ENCODE data around the gene BAMBI.

Gene BAMBI

GRCh38 chr10:28722065-28722803 lies 44.9 kb downstream of the BAMBI start:
- no peak overlapping the region for H3K4me3 ChIP-seq (ENCODE audit: low read depth, low read length)
- DNase-seq (ENCODE audit: low read depth): no peak
- no peak for TF ChIP-seq CTCF (IDR thresholded peaks at IDR 0.05; ENCODE audit: low read depth, low read length, missing control alignments)

- no peak for DNase-seq (ENCODE audit: low read depth)
- no peak overlapping the region for H3K4me3 ChIP-seq (ENCODE audit: low read depth, low read length)
- no peak for TF ChIP-seq CTCF (IDR thresholded peaks at IDR 0.05; ENCODE audit: low read depth, low read length, missing control alignments)
These were observed 51.0 kb downstream of the BAMBI start for GRCh38 chr10:28728366-28728765.

GRCh38 chr10:28730031-28730778 lies 52.9 kb downstream of the BAMBI start:
- no peak for DNase-seq (ENCODE audit: low read depth)
- TF ChIP-seq CTCF (IDR thresholded peaks at IDR 0.05; ENCODE audit: low read depth, low read length, missing control alignments): no peak
- H3K4me3 ChIP-seq (ENCODE audit: low read depth, low read length): no peak overlapping the region

GRCh38 chr10:28732091-28732490 lies 54.8 kb downstream of the BAMBI start:
- no peak for TF ChIP-seq CTCF (IDR thresholded peaks at IDR 0.05; ENCODE audit: low read depth, low read length, missing control alignments)
- DNase-seq (ENCODE audit: low read depth): no peak
- H3K4me3 ChIP-seq (ENCODE audit: low read depth, low read length): no peak overlapping the region
